Psoas muscle (tissue), 8 donors: ENCODE measurements around the gene WDR83. TPM values are rescaled to one million over a fixed set of nuclear protein-coding genes. Genes with fewer than 3 reads are reported as not detected.

Source experiments
- ATAC-seq, 4 donors: fragments of 200-7000 bp; cut with Tn5 transposase; one replicate each; pipeline ENCODE4 v1.9.1; 2020; ENCODE audit warnings: moderate library complexity in 3 of 4, mild to moderate bottlenecking in 2 of 4
- DNase-seq, 2 donors: peaks; one replicate each; pipeline ENCODE4 v3.0.0-alpha.2; 2020
- H3K27ac ChIP-seq: fragments of 200-600 bp; one replicate; pipeline ENCODE4 v1.8.0; 2022
- H3K27me3 ChIP-seq, 3 donors: fragments of 200-600 bp in 1 of 3; one replicate each; pipeline versions ENCODE4 v1.6.1 to v1.8.0; 2013 to 2022; ENCODE audit warnings: low read length in 2 of 3, mild to moderate bottlenecking in 2 of 3, moderate library complexity in 1 of 3; ENCODE audit not compliant: insufficient read depth in 3 of 3
- H3K36me3 ChIP-seq, 2 donors: fragments of 200-600 bp in 1 of 2; one replicate each; pipeline versions ENCODE4 v1.6.1 to v1.8.0; 2013 to 2022; ENCODE audit warnings: low read depth in 1 of 2, mild to moderate bottlenecking in 1 of 2, moderate library complexity in 1 of 2; ENCODE audit not compliant: insufficient read depth in 1 of 2
- H3K4me1 ChIP-seq: fragments of 200-600 bp; one replicate; pipeline ENCODE4 v1.8.0; 2022
- H3K4me3 ChIP-seq: fragments of 200-600 bp; one replicate; pipeline ENCODE4 v1.8.0; 2022; ENCODE audit warnings: mild to moderate bottlenecking
- H3K9me3 ChIP-seq: fragments of 200-600 bp; one replicate; pipeline ENCODE4 v1.8.0; 2022
- CTCF ChIP-seq: fragments of 200-600 bp; IDR thresholded peaks from one replicate; pipeline ENCODE4 v1.8.0; 2022; ENCODE audit warnings: antibody characterized with exemption
- WGBS, 3 donors: extraction: QIAGEN DNeasy Blood & Tissue Kit; methylation state at CpG; one replicate each; pipeline versions ENCODE4 v1.1.6 to v1.1.7; 2013; 5-methylcytosine and 5-hydroxymethylcytosine counted together
- intact Hi-C, 2 donors: fragments of 100-400 bp; cut with DNase I; formaldehyde crosslinking; loops; one replicate each; pipeline versions ENCODE4 v1.11.0 to v1.14.2; 2022
- polyA plus RNA-seq, 3 donors: library from polyadenylated mRNA; stranded (reverse); fragments of 200-250 nt; gene quantifications; one replicate each; pipeline ENCODE4 v1.2.3, GENCODE V29; 2013
- total RNA-seq, 4 donors: library from RNA; stranded (reverse); fragmentation: NEBNext Ultra II Directional in 2 of 4; extraction: Animal tissue kit (Norgen Biotek cat#: 25700) in 2 of 4; gene quantifications; one replicate each; pipeline versions ENCODE4 v1.2.1 to v1.2.4, GENCODE V29; 2021 to 2023
- donor health status: healthy with polysubstance abuse.
- donor health status: DM: no; HTN: no; CAD: no; lungs with moderate emphysema.
- donor health status: Bipolar disorder and iron deficiency.
- donor health status: healthy.
- donor health status: DM: yes; HTN: yes; CAD: no.
- donor health status: DM: no; HTN: no; CAD: no.
- donor health status: DM: no; HTN: no; CAD: no.
- donor health status: DM: yes; HTN: yes; CAD: no.

WDR83 gene
- total and polyA plus RNA-seq, 7 donors: 1.8 to 9.1 (median 4.5) TPM

DNA sequence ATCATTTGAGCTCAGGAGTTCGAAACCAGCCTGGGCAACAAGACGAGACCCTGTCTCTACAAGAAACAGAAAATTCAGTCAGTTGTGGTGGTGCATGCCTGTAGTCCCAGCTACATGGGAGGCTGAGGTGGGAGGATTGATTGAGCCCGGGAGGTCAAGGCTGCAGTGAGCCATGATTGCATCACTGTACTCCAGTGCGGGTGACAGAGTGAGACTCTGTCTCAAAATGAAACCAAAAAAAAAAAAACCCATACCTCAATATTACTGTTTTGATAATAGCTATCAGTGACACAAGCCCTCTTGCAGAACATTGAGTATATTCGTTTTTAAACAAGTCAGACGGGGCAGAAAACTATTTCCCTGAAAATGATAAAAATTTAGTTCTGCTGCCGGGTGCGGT, 39.6 kb upstream of the WDR83 start:
- no peak for TF ChIP-seq CTCF
- peaks cover 24 to 83% of the 10 kb centered on the region in 2 donors for H3K36me3 ChIP-seq
- no peaks in the 10 kb centered on the region for H3K4me1 ChIP-seq
- H3K27ac ChIP-seq: no peak overlapping the region
- no peaks in the 10 kb centered on the region for H3K27me3 ChIP-seq
- intact Hi-C loops: no loop called here
- no peak overlapping the region for H3K4me3 ChIP-seq
- ATAC-seq: no peak
- 86 to 98% (median 90%) methylated on average over 8 of the region's 8 CpGs for WGBS, 3 donors
- DNase-seq: no peak
- H3K9me3 ChIP-seq: peaks cover 33% of the 10 kb centered on the region

- Histone ChIP-seq H3K36me3 (peaks cover 24 to 91% of the 10 kb centered on the region in 2 donors), H3K4me3 (no peak overlapping the region), H3K4me1 (no peaks in the 10 kb centered on the region), H3K27me3 (no peaks in the 10 kb centered on the region), H3K9me3 (peaks cover 33% of the 10 kb centered on the region), H3K27ac (no peak overlapping the region)
- ATAC-seq (no peak), DNase-seq (no peak)
- WGBS, 3 donors: 93 to 96% (median 95%) methylated on average over 17 of the region's 17 CpGs
- intact Hi-C loops: no loop called here
- TF ChIP-seq CTCF: no peak
These were observed 38.3 kb upstream of the WDR83 start for GRCh38 chr19:12628040-12629022.

- Histone ChIP-seq H3K36me3 (peaks cover 24 to 82% of the 10 kb centered on the region in 2 donors), H3K9me3 (peaks cover 33% of the 10 kb centered on the region), H3K27ac (no peak overlapping the region), H3K27me3 (no peaks in the 10 kb centered on the region), H3K4me3 (no peak overlapping the region), H3K4me1 (no peaks in the 10 kb centered on the region)
- ATAC-seq (no peak), DNase-seq (no peak)
- no peak for TF ChIP-seq CTCF
- intact Hi-C loops: no loop called here
- WGBS, 3 donors: 88 to 97% (median 96%) methylated on average over 7 of the region's 7 CpGs
These were observed 37.4 kb upstream of the WDR83 start for GRCh38 chr19:12629215-12629614.

DNA sequence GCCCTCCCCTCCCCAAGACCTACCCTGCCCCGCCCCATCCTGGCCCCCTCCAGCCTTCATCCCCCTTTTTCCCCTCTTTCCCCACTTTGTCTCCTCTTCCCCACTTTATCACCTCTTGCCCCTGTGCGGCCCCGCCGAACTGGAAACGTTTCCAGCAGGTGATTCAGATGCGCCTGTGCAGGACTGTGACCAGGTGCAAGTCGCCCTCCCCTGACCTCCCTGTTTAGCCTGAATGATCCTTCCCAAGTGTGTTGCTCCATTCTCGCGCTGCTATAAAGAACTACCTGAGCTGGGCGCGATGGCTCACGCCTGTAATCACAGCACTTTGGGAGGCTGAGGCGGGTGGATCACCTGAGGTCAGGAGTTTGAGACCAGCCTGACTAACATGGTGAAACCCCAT, 30.0 kb upstream of the WDR83 start:
- Histone ChIP-seq H3K4me1 (no peaks in the 10 kb centered on the region), H3K27ac (no peak overlapping the region), H3K27me3 (no peaks in the 10 kb centered on the region), H3K4me3 (no peak overlapping the region), H3K9me3 (no peaks in the 10 kb centered on the region), H3K36me3 (peaks cover 0 to 11% of the 10 kb centered on the region in 2 donors)
- no peak for DNase-seq
- intact Hi-C loops: no loop called here
- no peak for ATAC-seq
- TF ChIP-seq CTCF: no peak
- 74 to 85% (median 82%) methylated on average over 13 of the region's 13 CpGs for WGBS, 3 donors
